Activated CD4-positive, CD25-positive, alpha-beta regulatory T cell treated with anti-CD3 and anti-CD28 coated beads, Interleukin-2, amount 50 U/mL, for 72 hours (primary cell): Measurements from ENCODE around the gene NISCH.

ENCODE experiments used
- DNase-seq: peaks from one replicate; pipeline ENCODE4 v3.0.0; 2021

The NISCH gene

DNA sequence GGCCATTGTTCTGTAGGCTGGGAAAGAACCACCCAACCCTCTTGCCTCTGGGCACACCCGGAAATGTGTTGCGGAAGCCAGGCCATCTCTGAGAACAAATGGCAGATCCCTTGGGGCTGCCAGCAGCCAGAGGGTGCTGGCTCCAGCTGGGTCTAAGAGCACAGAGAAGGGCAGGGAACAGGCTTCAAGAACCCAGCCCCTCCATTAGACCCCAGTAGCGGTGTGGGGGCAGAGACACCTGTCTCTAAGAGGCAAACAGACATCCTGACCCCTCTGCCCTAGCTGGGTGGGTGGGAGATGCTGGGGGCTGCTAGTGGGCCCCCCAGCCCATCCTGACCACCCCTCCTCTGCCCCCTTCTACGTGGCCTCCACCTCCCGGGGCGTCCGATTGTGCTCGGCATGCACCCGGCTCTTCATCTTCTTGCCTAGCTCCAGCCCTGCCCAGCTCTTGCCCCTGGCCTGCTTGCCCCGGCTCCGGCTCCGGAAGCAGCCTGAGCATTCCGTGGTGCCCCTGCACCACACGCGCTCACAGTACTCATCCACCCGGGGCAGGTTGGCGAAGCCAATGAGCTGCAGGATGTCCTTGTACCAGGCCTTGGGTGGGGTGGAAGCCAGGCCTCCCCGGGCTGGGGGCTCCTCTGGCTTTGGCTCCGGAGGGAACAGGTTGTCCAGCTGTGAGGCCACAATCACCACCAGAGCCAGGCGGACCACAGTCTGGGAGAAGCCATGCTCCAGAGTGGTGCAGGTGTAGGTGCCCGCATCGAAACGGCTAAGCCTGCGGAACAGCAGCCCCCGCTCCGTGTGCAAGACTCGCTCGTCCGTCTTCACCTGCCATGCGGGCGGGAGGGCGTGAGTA, 19.9 kb upstream of the NISCH start:
- peak; percentile 29 for DNase-seq

GRCh38 chr3:52436500-52437149, 18.8 kb upstream of the NISCH start:
- peak; percentile 24 for DNase-seq

- DNase-seq = peak; percentile 23
Observed at GRCh38 chr3:52437326-52438103, 17.9 kb upstream of the NISCH start.

DNA sequence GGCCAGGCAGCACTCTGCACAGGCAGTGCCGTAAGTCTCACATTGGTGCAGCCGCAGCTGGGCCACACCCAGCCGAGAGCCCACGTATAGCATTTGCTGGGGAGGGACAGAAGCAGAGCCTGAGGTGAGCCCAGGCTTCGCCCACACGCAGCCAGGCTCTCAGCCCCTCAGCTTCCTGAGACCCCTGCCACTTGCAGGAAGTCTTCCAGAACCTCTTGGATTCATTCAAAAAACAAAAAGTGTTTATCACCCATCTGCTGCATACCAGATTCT, 17.4 kb upstream of the NISCH start:
- DNase-seq = no peak

DNA sequence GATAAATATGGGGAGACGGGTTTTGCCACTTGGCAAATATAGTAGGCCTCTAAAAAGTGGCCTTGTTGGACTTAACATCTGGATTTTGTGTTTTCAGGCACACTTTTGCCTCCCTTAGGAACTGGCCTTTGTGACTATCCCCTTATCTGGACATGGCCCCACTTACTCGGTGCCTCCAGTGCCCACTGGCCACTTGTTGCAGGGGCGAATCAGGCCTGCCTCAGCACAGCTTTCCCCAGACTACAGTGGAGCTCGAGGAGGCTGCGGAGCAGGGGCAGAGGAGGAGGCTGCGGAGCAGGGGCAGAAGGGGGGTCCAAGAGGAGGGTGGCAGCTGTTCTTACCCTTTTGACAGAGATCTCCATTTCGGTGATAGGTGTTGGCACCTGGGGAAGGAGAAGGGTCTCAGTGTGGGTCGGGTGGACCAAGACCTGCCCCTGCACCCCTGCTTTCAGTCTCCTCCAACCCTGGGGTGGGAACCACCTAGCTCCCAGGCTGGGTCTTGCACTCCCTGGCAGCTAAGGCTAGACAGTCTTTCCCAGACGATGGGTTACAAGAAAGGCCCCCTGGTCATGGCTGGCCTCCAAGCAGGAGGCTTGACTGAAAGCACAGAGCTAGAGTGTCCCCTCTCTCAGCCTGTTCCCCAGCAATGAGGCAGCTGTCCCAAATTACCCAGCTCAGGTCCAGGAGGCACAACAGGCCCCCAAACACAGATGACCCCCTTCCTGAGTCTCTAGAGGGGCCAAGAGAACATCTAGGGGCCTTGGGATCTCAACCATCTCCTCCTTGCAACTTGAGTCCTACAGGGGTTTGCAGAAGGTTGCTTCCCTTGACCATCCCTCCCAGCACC, 16.6 kb upstream of the NISCH start:
- no peak for DNase-seq

- DNase-seq = no peak
Observed at GRCh38 chr3:52439426-52440248, 15.8 kb upstream of the NISCH start.

- no peak for DNase-seq
Observed at GRCh38 chr3:52440249-52440551, 15.2 kb upstream of the NISCH start.

DNA sequence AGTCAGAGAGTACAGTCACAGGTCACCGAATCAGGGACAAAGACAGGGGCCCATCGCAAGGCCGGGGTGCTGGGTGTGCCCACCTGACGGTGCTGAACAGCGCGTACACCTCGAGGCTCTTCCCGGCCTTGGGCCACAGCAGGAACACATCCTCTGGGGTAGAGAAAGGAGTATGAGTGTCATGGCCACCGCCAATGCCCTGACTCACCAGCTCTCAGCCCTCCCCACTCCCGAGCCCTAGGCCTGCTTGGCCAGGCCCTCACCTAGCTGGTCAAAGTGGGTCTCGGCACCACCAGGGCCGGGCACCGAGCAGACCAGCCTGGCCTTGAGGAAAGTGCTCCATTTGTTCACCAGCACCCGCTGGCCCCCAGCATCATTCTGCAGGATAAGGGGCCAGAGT, 14.7 kb upstream of the NISCH start:
- no peak for DNase-seq

- no peak for DNase-seq
Observed at GRCh38 chr3:52441091-52441771, 14.2 kb upstream of the NISCH start.

- DNase-seq = no peak
Observed at GRCh38 chr3:52441772-52442332, 13.6 kb upstream of the NISCH start.

- DNase-seq = no peak
Observed at GRCh38 chr3:52442409-52443267, 12.8 kb upstream of the NISCH start.

GRCh38 chr3:52443268-52443610, 12.2 kb upstream of the NISCH start:
- no peak for DNase-seq

GRCh38 chr3:52443791-52444687, 11.4 kb upstream of the NISCH start:
- no peak for DNase-seq

GRCh38 chr3:52444860-52445793, 10.3 kb upstream of the NISCH start, which contains the start of gene SEMA3G:
TSS of gene SEMA3G (minus strand) at chr3:52445103. CDS start at chr3:52445027, 76 bp downstream.
- peak; percentile 74 for DNase-seq

DNA sequence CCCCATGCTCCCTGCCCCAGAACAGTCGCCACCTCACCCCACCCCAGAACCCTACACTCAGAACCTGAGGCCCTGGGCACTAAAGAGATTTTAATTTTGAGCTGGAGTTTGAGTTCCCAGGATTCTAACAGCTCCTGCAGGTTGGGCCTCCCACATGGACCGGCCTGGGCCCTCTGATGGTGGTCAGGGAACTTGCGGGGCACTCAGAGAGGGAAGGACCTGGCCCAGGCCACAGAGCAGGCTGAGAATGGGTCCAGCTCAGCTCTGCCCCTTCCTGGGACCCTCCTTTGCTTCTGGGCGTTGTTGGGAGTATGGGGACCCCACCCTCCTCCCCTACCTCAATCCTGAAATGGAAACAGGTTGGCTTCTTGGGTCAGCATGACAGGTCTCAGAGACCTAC, 9.4 kb upstream of the NISCH start:
- no peak for DNase-seq

GRCh38 chr3:52446631-52447511, 8.5 kb upstream of the NISCH start:
- peak; percentile 76 for DNase-seq
